ENCODE measurements around the gene PRKN. TPM values are rescaled to one million over a fixed set of nuclear protein-coding genes. Genes with fewer than 3 reads are reported as not detected.

PRKN gene
- total RNA-seq, 2 donors from 2014 or later = 3.3 to 4.8 TPM

- Mint-ChIP-seq H3K9me3 (no peaks in the 10 kb centered on the region), H3K27me3 (ENCODE audit: insufficient read depth) (no peaks in the 10 kb centered on the region), H3K4me3 (no peak overlapping the region), H3K27ac (no peak overlapping the region), H3K36me3 (ENCODE audit: low read depth) (no peaks in the 10 kb centered on the region), H3K4me1 (peaks cover 4% of the 10 kb centered on the region)
- DNase-seq = no peak
- Histone ChIP-seq H3K36me3 (ENCODE audit: control insufficient read depth, insufficient read depth, low read length) (no peaks in the 10 kb centered on the region), H3K9ac (ENCODE audit: extremely low read depth, low read length, poor library complexity, severe bottlenecking) (no peak overlapping the region), H3K9me3 (ENCODE audit: control insufficient read depth, low read length) (no peaks in the 10 kb centered on the region), H3K4me1 (ENCODE audit: control insufficient read depth, insufficient read depth, low read length) (no peaks in the 10 kb centered on the region), H3K4me3 (ENCODE audit: low read length) (no peak overlapping the region), H3K27me3 (ENCODE audit: control insufficient read depth, insufficient read depth, low read length, poor library complexity, severe bottlenecking) (no peaks in the 10 kb centered on the region), H3K27ac (ENCODE audit: low read depth, low read length) (no peak overlapping the region)
- no peak for TF ChIP-seq CTCF (conservative IDR thresholded peaks at IDR 0.05)
Observed at GRCh38 chr6:162481938-162482337, 245.6 kb downstream of the PRKN start.

GRCh38 chr6:162481320-162481719 is 246.2 kb downstream of the PRKN start:
- H3K4me3 Mint-ChIP-seq = no peak overlapping the region
- Histone ChIP-seq H3K36me3 (ENCODE audit: control insufficient read depth, insufficient read depth, low read length) (no peaks in the 10 kb centered on the region), H3K9me3 (ENCODE audit: control insufficient read depth, low read length) (no peaks in the 10 kb centered on the region), H3K4me3 (ENCODE audit: low read length) (no peak overlapping the region), H3K9ac (ENCODE audit: extremely low read depth, low read length, poor library complexity, severe bottlenecking) (no peak overlapping the region), H3K27me3 (ENCODE audit: control insufficient read depth, insufficient read depth, low read length, poor library complexity, severe bottlenecking) (no peaks in the 10 kb centered on the region), H3K27ac (ENCODE audit: low read depth, low read length) (no peak overlapping the region), H3K4me1 (ENCODE audit: control insufficient read depth, insufficient read depth, low read length) (no peaks in the 10 kb centered on the region)
- H3K4me1 Mint-ChIP-seq = peaks cover 4% of the 10 kb centered on the region
- no peak for DNase-seq
- no peaks in the 10 kb centered on the region for H3K9me3 Mint-ChIP-seq
- H3K36me3 Mint-ChIP-seq (ENCODE audit: low read depth) = no peaks in the 10 kb centered on the region
- H3K27ac Mint-ChIP-seq = no peak overlapping the region
- TF ChIP-seq CTCF (conservative IDR thresholded peaks at IDR 0.05) = no peak
- WGBS, 2 experiments (ENCODE audit: insufficient coverage in 1 of 2, insufficient read length in 1 of 2) = 91 to 100% methylated on average over 1 to 2 of the region's 2 CpGs
- H3K27me3 Mint-ChIP-seq (ENCODE audit: insufficient read depth) = no peaks in the 10 kb centered on the region

- Histone ChIP-seq H3K4me3 (ENCODE audit: low read length) (no peak overlapping the region), H3K27ac (ENCODE audit: low read depth, low read length) (no peak overlapping the region), H3K36me3 (ENCODE audit: control insufficient read depth, insufficient read depth, low read length) (no peaks in the 10 kb centered on the region), H3K9me3 (ENCODE audit: control insufficient read depth, low read length) (no peaks in the 10 kb centered on the region), H3K4me1 (ENCODE audit: control insufficient read depth, insufficient read depth, low read length) (no peaks in the 10 kb centered on the region), H3K9ac (ENCODE audit: extremely low read depth, low read length, poor library complexity, severe bottlenecking) (no peak overlapping the region), H3K27me3 (ENCODE audit: control insufficient read depth, insufficient read depth, low read length, poor library complexity, severe bottlenecking) (no peaks in the 10 kb centered on the region)
- Mint-ChIP-seq H3K9me3 (no peaks in the 10 kb centered on the region), H3K4me1 (peaks cover 4% of the 10 kb centered on the region), H3K27me3 (ENCODE audit: insufficient read depth) (no peaks in the 10 kb centered on the region), H3K27ac (no peak overlapping the region), H3K4me3 (no peak overlapping the region), H3K36me3 (ENCODE audit: low read depth) (no peaks in the 10 kb centered on the region)
- no peak for TF ChIP-seq CTCF (conservative IDR thresholded peaks at IDR 0.05)
- 93 to 95% methylated on average over 5 to 7 of the region's 7 CpGs for WGBS, 2 experiments (ENCODE audit: insufficient coverage in 1 of 2, insufficient read length in 1 of 2)
- DNase-seq = no peak
Observed at GRCh38 chr6:162478192-162478671, 249.3 kb downstream of the PRKN start.

Data from endodermal cell (in vitro differentiated cells).